IMR-90 (cell line): ENCODE measurements around the gene RAD51B.

ENCODE experiments used
- BHLHE40 ChIP-seq: fragments of 150-350 bp; IDR thresholded peaks from 2 replicates; pipeline ENCODE4 v1.6.1; 2016; ENCODE audit warnings: mild to moderate bottlenecking, low read depth, low read length
- CEBPB ChIP-seq: IDR thresholded peaks from 2 replicates; pipeline ENCODE4 v1.6.1; 2012; ENCODE audit warnings: low read depth, low read length, improper control_type of control experiment
- CTCF ChIP-seq: conservative IDR thresholded peaks from 2 replicates; pipeline ENCODE4 v1.5.1; 2012; ENCODE audit warnings: mild to moderate bottlenecking, low read depth, low read length, improper control_type of control experiment
- FOS ChIP-seq: fragments of 150-350 bp; IDR thresholded peaks from 2 replicates; pipeline ENCODE4 v1.6.1; 2016; ENCODE audit warnings: low read depth, low read length
- MAFK ChIP-seq: IDR thresholded peaks from 2 replicates; pipeline ENCODE4 v1.6.1; 2012; ENCODE audit warnings: low read depth, low read length, improper control_type of control experiment
- NFE2L2 ChIP-seq: fragments of 150-350 bp; IDR thresholded peaks from 2 replicates; pipeline ENCODE4 v1.6.1; 2016; ENCODE audit warnings: low read depth, mild to moderate bottlenecking, low read length
- POLR2A ChIP-seq: IDR thresholded peaks from 2 replicates; pipeline ENCODE4 v1.6.1; 2012; ENCODE audit warnings: mild to moderate bottlenecking, low read depth, low read length
- RAD21 ChIP-seq: IDR thresholded peaks from 2 replicates; pipeline ENCODE4 v1.6.1; 2012; ENCODE audit warnings: low read length, improper control_type of control experiment
- TF ChIP-seq, protein P1 (sequence below): fragments of 150-350 bp; IDR thresholded peaks from 2 replicates; pipeline ENCODE4 v1.6.1; 2016; ENCODE audit warnings: low read depth, mild to moderate bottlenecking, low read length, moderate library complexity, borderline replicate concordance

DNA sequence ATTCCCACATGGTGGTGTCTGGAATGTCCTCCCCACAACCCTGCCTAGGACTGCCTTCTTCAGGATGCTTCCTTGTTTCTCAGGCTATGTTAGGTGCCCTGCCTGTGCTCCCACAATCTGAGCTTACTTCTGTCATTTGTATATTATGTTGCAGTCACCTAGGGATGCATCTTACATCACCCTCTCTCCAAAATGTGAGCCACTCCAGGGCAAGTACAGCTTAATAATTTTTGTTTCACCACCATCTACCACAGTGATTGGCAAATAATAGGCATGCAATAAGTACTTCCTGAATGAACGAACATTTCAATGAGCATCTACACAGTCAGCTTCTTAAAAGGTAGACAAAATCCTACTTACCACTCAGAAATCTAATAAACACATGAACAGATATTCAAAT is 40.8 kb upstream of the RAD51B start:
- TF ChIP-seq BHLHE40 = no peak
- no peak for TF ChIP-seq CTCF
- no peak for TF ChIP-seq CEBPB
- no peak for TF ChIP-seq POLR2A
- TF ChIP-seq RAD21 = no peak
- TF ChIP-seq, protein P1, sequence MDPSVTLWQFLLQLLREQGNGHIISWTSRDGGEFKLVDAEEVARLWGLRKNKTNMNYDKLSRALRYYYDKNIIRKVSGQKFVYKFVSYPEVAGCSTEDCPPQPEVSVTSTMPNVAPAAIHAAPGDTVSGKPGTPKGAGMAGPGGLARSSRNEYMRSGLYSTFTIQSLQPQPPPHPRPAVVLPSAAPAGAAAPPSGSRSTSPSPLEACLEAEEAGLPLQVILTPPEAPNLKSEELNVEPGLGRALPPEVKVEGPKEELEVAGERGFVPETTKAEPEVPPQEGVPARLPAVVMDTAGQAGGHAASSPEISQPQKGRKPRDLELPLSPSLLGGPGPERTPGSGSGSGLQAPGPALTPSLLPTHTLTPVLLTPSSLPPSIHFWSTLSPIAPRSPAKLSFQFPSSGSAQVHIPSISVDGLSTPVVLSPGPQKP = no peak
- TF ChIP-seq NFE2L2 = no peak
- no peak for TF ChIP-seq FOS
- no peak for TF ChIP-seq MAFK
